ENCODE data around the gene EID1.
"Not testable (repeated sequence)": the region's sequence is repeated elsewhere in the genome, so short reads cannot be mapped to it uniquely, and the experiment has no call there.

Gene EID1

DNA sequence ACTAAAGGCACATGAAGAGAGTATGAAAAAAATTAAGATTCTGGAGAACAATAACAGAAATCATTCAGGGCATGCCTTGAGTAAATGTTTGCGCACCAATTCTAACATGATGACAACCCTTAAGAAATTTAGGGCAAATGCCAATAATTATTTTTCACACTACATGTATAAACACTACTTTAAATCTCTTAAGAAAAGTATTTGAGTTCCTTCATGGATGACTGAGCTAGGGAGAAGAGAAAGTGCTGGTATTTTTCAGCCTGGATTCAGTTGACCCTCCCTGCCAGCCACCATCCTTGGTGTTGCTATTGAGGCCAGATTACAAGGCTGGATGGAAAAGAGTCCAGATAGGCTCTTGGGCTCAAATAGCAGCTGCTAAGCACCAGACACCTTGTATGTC is 8.0 kb upstream of the EID1 start:
- DNase-seq (ENCODE audit: low read depth in 2 of 2) = no peak

DNA sequence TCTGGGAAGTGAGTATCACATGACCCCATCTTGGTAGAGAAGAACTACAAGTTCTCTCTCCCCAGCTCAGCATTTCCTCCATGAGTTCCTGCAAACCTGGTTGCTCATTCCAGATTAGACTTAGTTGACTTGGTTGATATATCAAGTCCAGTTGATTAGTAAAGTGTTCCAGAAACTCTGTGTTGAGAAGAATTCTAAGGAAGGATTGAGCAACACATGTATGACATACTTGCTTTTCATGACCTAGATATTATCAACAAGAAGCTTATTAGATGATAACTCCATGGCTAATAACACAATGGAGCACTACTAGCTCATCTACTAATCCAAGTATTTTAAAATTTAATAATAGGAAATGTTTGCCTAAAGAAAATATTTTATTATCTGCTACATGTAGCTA is 6.4 kb upstream of the EID1 start:
- no peak for DNase-seq (ENCODE audit: low read depth in 2 of 2)

DNA sequence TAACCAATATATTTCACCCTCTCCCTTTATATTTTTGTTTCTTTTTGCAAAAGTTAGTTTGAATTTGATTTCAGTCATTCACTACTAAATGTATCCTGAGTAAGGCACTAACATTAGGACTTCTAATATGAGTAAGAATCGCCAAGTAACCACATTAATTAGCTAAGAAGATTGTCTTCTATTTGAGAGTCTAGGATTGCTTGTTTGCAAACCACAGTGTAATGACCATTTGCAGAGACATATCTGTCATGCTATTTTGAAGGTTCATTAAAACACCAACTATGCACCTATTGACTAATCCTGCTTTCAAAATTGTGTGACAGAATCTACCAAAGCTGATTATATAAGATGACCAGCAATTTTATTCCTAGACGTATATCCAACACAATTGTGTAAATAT is 5.3 kb upstream of the EID1 start:
- no peak for DNase-seq (ENCODE audit: low read depth in 2 of 2)

DNA sequence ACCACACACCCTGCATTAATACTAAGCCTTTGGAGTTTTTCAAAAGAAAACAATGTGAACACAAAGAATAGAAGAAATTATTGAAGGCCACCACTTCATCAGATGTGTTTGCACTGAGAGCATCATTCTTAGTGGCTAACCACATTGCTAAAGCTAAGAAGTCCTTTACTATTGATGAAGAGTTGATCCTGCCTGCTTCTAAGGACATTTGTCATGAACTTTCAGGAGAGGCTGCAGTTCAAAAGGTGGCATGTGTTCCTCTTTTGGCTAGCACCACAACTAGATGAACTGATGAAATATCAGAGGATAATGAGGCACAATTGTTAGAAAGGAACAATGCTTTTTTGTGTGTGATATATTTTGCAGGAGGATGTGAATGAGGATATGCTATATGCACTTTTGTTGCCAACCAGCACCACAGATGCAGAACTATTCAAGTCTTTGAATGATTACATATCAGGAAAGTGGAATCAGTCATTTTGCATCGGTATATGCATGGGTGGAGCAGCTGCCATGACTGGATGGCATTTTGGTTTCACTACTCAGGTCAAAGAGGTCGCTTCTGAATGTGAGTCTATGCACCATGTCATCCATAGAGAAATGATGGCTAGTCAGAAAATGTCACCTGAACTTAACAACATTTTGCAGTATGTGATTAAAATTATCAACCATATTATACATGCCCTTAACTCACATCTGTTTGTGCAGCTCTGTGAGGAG is 2.5 kb upstream of the EID1 start:
- DNase-seq (ENCODE audit: low read depth in 2 of 2) = no peak

DNA sequence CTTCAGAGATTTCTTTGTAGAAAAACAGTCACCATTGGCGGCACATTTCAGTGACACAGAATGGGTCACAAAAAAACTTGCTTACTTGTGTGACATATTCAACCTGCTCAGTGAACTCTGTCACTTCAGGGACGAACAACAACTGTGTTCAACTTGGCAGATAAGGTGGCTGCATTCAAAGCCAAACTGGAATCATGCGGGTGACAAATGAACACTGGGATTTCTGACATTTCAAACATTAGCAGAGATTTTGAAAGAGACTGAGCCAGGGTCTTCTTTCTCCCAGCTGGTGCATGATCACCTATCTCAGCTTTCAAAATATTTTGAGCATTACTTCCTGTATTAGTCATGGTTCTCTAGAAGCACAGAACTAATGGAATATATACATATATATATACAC is 1.9 kb upstream of the EID1 start:
- DNase-seq (ENCODE audit: low read depth in 2 of 2) = no peak

DNA sequence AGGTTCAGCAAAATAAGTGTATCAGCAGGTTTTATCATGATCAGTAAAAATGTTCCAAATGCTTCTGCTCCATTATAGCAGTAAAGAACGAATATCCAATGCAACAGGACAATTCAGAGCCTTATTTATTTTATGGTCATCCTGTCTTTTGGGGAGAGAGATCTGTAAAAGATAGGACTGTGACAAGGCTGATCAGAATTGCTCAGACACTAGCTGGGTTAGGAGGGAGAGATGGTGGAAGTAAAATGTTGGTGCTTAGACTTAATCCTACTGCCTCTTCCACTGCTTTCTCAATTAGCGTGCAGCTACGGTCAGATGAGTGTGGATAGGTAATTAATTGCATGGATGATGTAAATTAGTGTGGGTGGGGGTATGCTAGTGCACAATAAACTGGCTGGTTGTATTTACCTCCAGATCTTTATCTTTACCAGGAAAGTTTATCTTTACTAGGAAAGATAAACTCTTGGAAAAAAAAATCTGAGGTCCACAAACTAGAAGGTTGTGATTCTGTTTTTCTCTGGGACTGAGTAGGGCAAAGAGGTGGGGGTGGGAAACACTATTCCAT is 2.2 kb downstream of the EID1 start:
- DNase-seq (ENCODE audit: low read depth in 2 of 2) = no peak

DNA sequence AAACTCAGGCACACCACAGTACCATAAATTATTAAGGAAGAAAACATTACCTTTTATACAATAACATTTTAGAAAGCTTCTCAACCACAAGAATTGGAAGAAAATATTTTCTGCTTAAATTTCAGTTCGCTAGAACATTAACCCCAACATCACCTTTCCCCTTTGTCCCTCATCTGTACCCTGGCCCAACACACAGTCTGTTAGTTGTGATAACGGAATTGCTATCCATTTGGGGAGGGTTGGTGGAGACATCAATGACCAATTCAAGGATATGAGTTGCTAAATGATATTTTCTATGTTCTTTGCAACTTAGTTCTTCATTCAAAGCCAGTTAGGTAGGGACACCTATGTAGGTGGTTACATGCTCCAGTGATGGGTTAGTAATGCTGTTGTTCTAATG is 5.8 kb downstream of the EID1 start:
- DNase-seq (ENCODE audit: low read depth in 2 of 2) = no peak

DNA sequence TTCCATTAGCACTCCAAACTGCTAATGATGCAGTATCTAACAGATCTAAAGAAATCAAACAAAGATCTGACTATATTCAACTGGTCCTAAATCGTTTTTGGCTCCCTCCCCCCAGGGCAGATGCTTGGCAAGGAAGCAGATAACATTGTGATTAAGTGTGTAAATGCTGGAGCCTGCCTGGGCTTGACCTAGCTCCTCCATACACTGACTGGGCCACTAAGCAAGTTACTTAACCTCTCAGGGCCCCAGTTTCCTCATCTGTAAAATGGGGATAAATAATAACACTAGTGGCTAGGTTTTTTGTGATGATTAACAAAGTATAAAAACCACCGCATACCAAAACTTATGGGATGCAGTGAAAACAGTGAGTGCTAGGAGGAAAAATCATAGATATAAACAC is 9.2 kb downstream of the EID1 start:
- DNase-seq (ENCODE audit: low read depth in 2 of 2) = no peak

DNA sequence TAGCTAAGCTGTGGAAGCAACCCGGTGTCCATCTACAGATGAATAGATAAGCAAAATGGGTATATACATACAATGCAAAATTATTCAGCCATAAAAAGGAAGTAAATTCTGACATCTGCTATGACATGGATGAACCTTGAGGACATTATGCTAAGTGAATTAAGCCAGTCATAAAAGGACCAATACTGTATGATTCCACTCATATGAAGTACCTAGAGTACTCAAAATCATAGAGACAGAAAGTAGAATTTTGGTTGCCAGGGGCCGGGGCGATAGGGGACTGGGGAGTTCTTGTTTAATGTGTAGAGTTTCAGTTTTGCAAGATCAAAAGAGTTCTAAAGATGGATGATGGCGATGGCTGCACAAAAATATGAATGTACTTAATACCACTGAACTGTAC is 10.3 kb downstream of the EID1 start:
- DNase-seq (ENCODE audit: low read depth in 2 of 2) = peak; percentile 32 to 43

DNA sequence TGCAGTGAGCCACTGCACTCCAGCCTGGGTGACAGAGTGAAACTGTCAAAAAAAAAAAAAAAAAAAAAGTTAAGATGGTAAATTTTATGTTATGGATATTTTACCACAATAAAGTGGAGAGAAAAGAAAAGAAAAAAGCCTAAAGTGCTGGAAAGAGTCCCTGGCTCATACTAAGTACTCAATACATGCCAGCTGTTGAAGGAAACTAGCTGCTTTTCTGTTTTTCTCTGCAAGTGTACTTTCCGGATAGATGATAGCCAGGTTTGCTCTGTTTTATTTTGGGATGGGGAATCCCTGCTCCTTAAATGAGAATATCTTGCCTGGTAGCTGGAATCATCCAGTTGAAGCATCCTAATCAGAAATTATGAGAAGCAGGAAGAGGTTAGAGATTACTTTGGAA is 10.9 kb downstream of the EID1 start:
- DNase-seq (ENCODE audit: low read depth in 2 of 2) = no peak

DNA sequence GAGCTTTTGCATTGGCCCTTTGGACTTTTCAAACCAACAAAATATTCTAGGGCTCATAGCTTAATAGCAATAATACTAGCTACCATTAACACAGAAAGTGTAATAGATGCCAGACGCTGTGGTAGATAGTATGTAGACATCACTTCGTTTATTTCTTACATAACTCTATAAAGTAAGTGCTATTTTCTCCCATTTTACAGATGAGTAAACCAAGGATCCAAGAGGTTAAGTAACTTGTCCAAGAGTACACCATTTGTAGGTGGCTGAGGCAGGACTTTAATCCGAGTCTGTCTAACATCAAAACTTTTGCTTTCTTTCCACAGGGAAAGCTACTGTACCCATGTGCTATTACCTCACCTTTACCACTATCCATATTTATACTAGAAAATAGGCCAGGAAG is 12.0 kb downstream of the EID1 start:
- DNase-seq (ENCODE audit: low read depth in 2 of 2) = no peak

DNA sequence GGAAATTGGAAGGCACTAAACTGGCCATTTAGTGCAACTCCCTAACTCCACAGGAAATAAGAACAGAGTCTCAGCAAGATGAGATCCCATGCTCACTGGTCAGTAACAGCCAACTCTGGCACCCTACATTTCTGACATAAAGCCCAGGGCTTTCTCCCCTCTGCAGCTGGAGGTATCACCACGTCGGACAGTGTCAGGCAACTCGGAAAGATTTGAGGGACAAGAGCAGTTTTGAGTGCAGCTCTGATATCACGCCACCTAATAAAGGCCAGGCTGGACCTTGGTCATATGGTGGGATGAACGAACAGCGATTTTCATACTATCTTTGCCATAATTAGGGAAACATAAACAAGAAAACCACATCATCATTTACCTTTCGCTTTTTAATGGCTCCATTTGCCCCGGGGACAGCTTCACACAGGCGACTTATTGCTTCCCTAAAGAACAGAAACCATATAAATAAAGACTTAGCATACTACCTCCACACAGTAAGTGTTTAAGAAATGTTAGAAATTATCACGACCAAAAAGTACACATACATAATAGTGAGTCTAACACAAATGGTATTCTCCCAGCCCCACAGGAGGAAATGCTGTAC is 12.5 kb downstream of the EID1 start:
- no peak for DNase-seq (ENCODE audit: low read depth in 2 of 2)

DNA sequence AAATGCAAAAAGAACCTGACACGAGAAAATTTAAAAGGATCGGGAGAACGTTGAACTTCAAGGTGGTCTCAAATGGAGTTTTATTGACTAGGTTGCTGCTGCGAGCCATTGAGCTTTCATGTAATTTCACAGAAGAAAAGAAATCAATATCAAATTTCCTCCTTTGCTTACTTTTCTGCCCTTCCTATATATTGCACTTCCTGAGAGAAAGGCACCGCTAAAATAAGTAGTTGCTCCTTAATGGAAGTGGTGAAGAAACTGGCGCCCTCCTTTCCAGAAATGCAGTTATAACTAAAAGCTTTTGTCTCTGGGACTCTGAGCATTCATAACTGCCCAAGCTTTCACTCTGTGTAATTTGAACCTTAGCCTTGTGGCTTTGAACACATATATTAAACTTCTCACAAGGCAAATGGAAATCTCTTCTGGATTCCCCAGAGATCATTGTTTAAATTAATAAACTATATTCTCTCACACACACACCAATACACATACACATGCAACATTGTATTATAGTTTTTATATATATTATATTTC is 13.4 kb downstream of the EID1 start:
- DNase-seq (ENCODE audit: low read depth in 2 of 2) = no peak

DNA sequence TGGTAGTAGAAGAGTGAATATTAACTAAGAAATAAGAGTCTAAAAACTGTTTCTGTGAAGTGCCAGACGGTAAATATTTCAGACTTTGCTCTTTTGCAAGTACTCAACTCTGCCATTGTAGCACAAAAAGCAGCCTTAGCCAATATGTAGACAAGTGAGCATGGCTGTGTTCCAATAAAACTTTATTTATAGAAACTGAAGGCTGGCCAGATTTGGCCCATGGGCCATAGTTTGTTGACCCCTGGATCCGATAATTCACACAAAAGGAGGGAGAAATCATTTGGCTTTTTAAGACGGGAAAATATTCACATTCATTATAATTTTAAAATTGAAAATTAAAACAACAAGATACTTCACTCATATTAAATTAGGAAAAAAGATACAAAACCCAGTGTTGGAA is 15.4 kb downstream of the EID1 start:
- DNase-seq (ENCODE audit: low read depth in 2 of 2) = no peak

DNA sequence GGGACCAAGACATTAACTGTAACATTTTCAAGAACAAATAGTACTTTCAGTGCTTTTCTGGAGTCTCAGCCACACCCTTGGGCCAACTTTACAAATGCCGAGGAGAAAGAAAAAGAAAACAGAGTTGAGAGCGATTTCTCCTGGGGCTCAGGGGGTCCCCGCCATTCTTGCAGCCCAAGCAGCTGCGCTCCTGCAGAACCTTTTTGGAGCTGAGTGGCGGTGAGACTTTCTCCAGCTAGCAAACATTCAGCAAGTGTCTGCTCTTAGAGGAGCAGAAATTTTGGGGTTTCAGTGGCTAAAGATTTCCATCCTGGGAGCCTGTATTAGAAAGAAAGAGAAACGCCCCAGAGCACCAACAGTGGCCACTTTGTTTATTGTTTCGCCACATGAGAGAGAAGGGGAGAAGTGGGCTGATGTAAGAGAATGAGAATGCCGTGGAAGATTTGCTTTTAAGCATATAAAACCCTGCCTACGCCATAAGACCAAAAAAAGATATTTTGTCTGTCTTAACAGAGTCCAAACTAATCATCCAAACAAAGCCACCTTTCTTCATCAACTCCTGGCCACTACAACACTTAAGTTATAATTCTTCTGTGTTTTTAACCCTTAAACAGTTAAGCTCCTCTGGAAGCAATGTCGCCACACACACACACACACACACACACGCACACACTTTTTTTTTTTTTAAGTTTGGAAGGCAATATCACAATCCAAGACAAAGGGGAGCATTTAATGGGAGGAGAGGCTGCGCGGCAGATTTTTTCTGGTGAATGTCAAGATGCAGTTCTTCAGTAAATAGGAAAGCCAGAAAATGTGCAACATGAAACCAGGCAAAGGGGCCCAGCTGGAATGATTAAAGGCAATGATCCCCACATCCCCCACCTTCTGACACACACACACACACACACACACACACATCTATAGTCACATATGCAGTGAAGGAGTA is 19.2 kb downstream of the EID1 start:
- no peak for DNase-seq (ENCODE audit: low read depth in 2 of 2)

DNA sequence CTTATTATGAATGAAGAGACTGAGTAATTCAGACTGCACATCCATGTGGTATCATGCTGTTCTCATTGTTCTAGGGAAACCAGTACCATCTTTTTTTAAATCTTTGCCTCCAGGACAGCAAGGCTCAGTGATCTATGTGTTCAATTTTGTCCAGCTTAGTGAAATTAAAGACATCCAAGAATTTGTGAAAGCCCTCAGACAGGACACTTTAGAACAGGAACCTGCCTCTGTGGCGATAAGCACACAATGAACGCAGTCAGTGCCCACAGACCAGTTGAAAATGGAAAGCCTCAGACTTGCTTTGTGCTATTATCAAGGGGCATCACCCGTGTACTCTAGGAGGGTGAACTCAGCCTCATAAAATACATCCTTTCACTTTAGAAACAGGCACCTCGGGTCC is 20.1 kb downstream of the EID1 start:
- DNase-seq (ENCODE audit: low read depth in 2 of 2) = no peak

DNA sequence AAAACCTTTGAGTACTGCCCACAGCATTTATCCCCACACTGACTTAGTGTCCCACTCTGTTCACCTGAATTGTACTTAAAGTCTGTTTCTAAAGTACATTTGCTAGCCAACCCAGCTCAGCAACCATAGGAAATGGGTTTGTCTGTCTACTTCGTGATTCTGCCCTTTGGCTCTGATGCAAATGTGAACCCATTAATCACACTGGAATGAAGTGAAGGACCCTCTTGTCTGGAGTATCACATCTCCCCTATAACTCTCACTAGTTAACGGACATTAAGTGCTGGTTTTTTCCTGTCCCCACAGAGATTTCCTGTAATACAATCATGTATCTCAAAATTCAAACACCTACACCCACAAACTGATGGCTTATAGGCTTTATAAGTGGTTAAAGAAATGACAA is 20.5 kb downstream of the EID1 start:
- no peak for DNase-seq (ENCODE audit: low read depth in 2 of 2)

DNA sequence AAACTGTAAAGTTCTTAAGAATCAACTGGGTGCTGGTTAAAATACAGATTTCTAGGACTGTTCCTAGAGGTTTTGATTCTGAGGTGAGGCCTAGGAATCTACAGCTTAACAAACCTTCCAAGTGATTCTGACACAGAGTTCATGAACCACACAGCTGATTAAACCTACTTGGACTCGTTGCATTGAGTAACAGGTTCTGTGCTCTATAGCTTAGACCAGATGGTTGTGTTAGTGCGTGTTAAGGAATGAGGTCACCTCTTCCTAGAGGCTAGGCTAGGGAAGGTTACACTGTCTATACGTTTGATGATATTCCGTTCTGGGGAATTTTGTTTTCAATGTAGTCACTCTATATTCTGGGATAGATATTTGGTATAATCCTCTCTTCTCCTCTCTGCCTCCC is 21.9 kb downstream of the EID1 start:
- DNase-seq (ENCODE audit: low read depth in 2 of 2) = no peak

DNA sequence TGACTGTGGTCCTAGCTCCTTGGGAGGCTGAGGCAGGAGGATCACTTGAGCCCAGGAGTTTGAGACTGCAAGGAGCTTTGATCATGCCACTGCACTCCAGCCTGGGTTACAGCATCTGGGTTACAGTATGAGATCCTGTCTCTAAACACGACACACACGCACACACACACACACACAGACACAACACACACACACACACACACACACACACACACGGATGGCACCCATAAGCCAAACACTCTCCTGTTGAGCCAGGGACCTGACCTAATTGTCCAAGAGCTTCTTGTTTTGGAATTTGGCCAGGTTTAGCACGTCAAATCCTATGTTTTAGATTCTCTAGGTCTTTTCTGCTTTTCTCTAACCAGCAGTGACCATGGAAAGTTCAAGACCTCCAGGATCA is 26.8 kb downstream of the EID1 start:
- no peak for DNase-seq (ENCODE audit: low read depth in 2 of 2)

DNA sequence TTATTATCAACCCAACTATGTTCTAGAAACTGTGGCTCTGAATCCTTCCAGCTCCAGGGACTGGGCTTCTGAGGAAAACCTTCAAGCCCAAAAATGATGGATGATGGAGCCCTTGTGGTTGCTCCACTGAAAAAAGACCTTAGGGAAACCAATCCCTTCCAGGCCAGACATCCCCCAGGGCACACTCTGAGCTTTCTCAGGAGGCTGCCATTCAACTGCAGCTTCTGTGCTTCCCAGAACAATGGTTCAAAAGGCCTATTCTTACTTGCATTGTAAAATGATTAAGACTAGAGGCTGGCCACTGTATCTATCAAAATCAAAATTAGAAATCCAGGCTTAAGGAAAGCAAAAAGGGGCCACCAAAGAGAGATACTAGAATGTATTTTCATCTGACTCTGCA is 27.3 kb downstream of the EID1 start:
- DNase-seq (ENCODE audit: low read depth in 2 of 2) = no peak

DNA sequence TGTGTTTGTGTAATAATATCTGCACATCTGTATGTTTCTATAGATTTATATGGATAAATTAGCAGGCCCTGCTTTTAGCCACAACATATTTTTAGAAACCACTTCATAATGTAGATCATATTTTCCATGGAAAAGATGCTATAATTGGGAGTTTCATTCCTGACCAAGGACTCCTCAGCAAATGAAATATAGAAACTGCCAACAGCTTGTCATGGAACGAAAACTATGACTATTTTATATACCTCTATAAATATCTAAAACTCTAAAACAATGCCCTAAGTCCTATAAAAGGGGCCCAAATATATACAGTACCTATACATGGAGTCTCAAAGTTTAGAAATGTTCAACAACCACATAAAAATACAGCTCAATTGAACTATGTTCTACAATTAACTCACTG is 27.9 kb downstream of the EID1 start:
- no peak for DNase-seq (ENCODE audit: low read depth in 2 of 2)

DNA sequence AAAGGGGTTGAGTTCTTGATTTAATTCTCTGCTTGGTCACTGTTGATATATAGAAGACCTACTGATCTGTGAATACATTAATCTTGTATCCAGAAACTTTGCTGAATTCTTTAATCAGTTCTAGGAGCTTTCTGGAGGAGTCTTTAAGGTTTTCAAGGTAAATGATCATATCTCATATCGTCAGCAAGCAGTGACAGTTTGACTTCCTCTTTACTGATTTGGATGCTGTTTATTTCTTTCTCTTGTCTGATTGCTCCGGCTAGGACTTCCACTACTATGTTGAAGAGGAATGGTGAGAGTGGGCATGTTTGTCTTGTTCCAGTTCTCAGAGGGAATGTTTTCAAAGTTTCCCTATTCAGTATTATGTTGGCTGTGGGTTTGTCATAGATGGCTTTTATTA is 31.4 kb downstream of the EID1 start:
- DNase-seq (ENCODE audit: low read depth in 2 of 2) = not testable (repeated sequence)

All from stimulated activated CD4-positive, alpha-beta T cell treated with anti-CD3 and anti-CD28 coated beads, Interleukin-4, amount 100 ng/mL, for 48 hours (primary cell).